ENCODE data around the gene TP53TG3E.
"Not testable (repeated sequence)": the region's sequence is repeated elsewhere in the genome, so short reads cannot be mapped to it uniquely, and the experiment has no call there.

TP53TG3E gene

GRCh38 chr16:33304006-33304405 is at the start of gene TP53TG3E:
TSS of gene TP53TG3E (plus strand) at chr16:33304306. CDS start at chr16:33304374, 68 bp downstream.
- not testable (repeated sequence) for DNase-seq (ENCODE audit: low spot score)

DNA sequence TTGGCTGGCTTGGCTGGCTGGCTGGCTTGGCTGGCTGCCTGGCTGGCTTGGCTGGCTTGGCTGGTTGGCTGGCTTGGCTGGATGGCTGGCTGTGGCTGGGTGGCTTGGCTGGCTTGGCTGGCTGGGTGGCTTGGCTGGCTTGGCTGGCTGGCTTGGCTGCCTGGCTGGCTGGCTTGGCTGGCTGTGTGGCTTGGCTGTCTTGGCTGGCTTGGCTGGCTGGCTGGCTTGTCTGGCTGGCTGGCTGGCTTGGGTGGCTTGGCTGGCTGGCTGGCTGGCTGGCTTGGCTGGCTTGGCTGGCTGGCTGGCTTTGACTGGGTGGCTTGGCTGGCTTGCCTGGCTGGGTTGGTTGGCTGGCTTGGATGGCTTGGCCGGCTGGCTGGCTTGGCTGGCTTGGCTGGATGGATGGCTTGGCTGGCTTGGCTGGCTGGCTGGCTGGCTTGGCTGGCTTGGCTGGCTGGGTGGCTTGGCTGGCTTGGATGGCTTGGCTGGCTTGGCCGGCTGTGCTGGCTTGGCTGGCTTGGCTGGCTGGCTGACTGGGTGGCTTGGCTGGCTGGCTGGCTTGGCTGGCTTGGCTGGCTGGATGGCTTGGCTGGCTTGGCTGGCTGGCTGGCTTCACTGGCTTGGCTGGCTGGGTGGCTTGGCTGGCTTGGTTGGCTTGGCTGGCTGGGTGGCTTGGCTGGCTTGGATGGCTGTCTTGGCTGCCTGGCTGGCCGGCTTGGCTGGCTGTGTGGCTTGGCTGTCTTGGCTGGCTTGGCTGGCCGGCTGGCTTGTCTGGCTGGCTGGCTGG is 32.3 kb downstream of the TP53TG3E start:
- not testable (repeated sequence) for DNase-seq (ENCODE audit: low spot score)

DNA sequence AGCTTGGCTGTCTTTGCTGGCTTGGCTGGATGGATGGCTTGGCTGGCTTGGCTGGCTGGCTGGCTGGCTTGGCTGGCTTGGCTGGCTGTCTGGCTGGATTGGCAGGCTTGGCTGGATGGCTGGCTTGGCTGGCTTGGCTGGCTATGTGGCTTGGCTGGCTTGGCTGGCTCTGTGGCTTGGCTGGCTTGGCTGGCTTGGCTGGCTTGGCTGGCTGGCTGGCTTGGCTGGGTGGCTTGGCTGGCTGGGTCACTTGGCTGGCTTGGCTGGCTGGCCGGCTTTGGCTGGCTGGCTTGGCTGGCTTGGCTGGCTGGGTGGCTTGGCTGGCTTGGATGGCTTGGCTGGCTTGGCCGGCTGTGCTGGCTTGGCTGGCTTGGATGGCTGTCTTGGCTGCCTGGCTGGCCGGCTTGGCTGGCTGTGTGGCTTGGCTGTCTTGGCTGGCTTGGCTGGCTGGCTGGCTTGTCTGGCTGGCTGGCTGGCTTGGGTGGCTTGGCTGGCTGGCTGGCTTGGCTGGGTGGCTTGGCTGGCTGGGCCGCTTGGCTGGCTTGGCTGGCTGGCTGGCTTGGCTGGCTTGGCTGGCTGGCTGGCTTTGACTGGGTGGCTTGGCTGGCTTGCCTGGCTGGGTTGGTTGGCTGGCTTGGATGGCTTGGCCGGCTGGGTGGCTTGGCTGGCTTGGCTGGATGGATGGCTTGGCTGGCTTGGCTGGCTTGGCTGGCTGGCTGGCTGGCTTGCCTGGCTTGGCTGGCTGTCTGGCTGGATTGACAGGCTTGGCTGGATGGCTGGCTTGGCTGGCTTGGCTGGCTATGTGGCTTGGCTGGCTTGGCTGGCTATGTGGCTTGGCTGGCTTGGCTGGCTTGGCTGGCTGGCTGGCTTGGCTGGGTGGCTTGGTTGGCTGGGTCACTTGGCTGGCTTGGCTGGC is 33.8 kb downstream of the TP53TG3E start:
- not testable (repeated sequence) for DNase-seq (ENCODE audit: low spot score)

DNA sequence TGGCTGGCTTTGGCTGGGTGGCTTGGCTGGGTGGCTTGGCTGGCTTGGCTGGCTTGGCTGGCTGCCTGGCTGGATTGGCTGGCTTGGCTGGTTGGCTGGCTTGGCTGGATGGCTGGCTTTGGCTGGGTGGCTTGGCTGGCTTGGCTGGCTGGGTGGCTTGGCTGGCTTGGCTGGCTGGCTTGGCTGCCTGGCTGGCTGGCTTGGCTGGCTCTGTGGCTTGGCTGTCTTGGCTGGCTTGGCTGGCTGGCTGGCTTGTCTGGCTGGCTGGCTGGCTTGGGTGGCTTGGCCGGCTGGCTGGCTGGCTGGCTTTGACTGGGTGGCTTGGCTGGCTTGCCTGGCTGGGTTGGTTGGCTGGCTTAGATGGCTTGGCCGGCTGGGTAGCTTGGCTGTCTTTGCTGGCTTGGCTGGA is 34.4 kb downstream of the TP53TG3E start:
- DNase-seq (ENCODE audit: low spot score): not testable (repeated sequence)

- DNase-seq (ENCODE audit: low spot score): not testable (repeated sequence)
These were observed 35.3 kb downstream of the TP53TG3E start for GRCh38 chr16:33339093-33340061.
